GM12892 (cell line): Measurements from ENCODE around the gene HDC.

ENCODE experiments used
- DNase-seq: peaks from one replicate; pipeline ENCODE4 v3.0.0; 2011; ENCODE audit not compliant: insufficient read length
- FAIRE-seq: peaks from 2 replicates; lab custom pipeline; 2011; peaks lifted over from hg19 to GRCh38; lab: Jason Lieb, UNC
- POLR2A ChIP-seq: IDR thresholded peaks from 2 replicates; pipeline ENCODE4 v1.6.1; 2011; ENCODE audit warnings: low read depth, low read length, control low read depth
- POLR2AphosphoS5 ChIP-seq: IDR thresholded peaks from 2 replicates; pipeline ENCODE4 v1.6.1; 2011; ENCODE audit warnings: low read depth, low read length, control low read depth
- TAF1 ChIP-seq: IDR thresholded peaks from 2 replicates; pipeline ENCODE4 v1.6.1; 2011; ENCODE audit warnings: low read depth, mild to moderate bottlenecking, control low read depth, low read length, borderline replicate concordance

HDC gene

DNA sequence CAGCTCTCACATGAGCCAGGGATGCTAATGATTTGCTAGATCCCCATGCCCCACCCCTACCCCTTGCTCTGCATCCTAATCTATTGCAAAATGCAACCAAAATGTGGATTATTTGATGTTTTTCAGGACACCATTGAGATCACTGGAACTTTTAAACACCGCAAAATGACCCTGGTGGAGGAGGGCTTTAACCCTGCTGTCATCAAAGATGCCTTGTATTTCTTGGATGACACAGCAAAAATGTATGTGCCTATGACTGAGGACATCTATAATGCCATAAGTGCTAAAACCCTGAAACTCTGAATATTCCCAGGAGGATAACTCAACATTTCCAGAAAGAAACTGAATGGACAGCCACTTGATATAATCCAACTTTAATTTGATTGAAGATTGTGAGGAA is 29.7 kb downstream of the HDC start:
- TF ChIP-seq TAF1 (no peak), POLR2A (no peak), POLR2AphosphoS5 (no peak)
- FAIRE-seq (no peak), DNase-seq (no peak)

DNA sequence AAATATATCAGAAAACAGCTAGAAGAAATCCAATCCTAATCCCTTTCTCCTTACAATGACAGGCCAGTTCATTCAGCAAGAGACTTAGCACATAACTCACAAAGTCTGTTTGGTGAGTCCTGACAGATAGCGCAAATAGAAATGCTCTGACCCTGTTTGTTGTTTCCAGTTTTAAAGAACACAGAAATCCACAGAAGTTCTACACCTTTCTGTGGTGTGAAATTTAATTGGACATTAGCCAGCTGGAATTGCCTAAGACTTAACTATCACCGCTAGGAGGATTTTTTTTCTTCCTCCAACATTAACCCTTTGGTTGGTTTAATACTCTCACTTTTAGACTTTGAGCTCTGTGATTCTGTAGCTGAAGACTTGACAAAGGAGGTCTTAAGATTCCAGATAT is 30.8 kb downstream of the HDC start:
- FAIRE-seq, result no peak
- no peak for DNase-seq
- TF ChIP-seq TAF1 (no peak), POLR2AphosphoS5 (no peak), POLR2A (no peak)

DNA sequence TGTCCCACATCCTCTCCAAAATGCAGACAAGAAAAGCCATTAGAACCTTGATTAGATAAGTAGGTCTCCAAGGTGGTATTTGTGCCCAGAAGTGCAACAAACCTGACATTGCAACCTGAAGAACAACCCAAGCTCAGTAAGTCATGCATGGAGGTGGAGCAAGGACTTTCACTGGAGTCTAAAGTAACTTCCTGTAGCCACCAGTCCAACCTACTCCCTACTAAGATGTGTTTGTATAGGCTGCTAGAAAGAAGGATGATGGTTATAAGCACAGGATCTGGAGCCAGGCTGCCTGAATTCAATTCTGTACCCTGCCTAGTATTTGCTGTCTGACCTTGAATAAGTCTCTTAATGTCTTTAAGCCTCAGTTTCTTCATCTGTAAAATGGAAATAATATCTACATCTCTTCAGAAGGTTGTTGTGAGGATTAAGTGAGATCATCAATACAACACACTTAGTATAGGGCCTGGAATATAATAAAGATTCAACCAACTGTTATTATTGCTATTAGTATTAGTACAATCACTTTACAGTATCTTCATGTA is 32.3 kb downstream of the HDC start:
- DNase-seq (no peak), FAIRE-seq (no peak)
- no peak for TF ChIP-seq TAF1
- no peak for TF ChIP-seq POLR2AphosphoS5
- no peak for TF ChIP-seq POLR2A

DNA sequence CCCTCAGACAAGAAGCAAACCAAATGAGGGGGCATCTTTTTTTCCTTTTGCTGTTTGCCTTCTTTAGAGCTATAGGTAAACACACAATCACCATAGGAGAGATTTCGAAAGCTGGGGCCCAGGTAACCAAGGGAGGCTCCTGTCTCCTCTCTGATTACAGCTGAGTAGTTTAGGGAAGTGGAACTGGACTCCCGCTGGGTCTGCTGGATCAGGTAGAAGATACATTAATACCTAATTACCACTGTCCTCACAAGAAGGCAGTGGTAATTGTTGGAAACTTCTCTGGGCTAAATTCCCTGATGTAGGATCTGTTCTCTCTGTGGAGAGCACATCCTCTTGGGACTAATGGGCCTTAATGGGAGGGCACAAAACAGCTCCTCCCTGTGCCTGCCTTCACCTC is 32.7 kb downstream of the HDC start:
- no peak for TF ChIP-seq TAF1
- TF ChIP-seq POLR2AphosphoS5, result no peak
- no peak for TF ChIP-seq POLR2A
- FAIRE-seq (no peak), DNase-seq (no peak)

DNA sequence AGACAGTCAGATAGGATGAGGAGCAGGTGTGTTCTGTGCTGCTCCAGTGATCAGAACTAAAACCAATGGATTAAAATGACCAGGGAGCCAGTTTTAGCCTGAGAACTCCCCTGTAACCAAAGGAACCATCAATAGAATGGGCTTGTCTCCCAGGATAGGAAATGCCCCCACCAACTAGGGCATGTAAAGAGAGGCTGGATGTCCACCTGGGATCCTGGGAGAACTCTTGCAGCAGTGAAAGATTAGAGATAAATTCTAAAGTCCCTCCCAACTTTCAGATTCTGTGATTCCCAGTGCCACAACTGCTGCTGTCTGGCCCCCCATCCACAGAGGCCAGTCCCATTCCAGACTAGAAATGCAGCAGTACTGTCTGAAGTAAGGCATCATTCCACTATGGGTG is 33.8 kb downstream of the HDC start:
- FAIRE-seq, result no peak
- no peak for TF ChIP-seq POLR2AphosphoS5
- no peak for TF ChIP-seq TAF1
- TF ChIP-seq POLR2A, result no peak

DNA sequence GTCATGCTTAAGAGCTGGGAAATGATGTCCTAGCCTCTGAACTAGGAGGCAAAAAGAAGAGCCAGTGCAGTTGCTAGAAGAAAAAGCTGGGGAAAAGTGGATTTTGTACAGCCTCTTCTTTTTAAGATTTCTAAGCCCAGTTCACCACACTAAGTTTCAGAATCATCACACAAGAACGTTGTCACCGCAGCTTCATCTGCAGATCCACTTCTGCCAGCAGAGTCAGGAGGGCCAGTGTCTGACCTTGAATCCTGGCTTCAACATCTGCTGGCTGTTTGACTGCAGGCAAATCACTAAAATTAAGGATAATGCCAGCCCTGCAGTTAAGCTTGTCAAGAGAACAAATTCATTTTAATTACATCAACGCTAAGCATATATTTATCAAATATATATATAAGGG is 36.2 kb downstream of the HDC start:
- no peak for DNase-seq
- no peak for FAIRE-seq
- TF ChIP-seq POLR2A (no peak), POLR2AphosphoS5 (no peak), TAF1 (no peak)

More for the DNA sequence above, 33.8 kb downstream of the HDC start:
- DNase-seq, result no peak

DNA sequence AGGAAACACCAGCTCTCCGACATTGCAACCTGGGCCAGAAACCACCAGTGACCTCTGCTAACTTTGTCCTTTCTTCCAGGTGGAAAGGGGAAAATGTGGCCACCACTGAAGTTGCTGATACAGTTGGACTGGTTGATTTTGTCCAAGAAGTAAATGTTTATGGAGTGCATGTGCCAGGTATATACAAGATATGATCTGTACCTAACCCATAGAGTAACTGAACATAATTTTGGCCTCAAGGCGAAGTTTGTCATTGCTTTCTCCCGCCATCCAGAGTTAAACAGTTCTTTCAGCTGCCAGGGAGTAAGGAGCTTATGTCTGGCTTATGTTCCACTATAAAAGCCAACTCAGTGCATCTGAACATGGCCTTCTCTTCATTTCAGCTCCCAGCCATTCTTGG is 36.7 kb downstream of the HDC start:
- TF ChIP-seq TAF1, result no peak
- FAIRE-seq (no peak), DNase-seq (no peak)

DNA sequence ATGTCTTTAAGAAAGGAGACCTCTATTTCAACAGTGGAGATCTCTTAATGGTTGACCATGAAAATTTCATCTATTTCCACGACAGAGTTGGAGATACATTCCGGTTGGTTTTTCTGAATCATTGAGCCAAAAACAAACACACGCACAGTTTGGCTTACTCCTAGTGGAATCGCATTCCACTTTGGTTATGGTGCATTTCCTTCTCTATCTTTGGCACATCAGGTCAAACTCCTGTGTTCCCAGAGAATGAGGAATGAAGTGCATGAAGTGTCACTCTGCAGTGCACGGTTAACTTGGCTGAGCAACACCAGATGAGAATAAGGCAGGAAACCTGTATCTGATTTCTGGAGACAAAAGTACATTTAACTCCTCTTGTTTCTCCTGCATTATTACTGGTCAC is 38.5 kb downstream of the HDC start:
- TF ChIP-seq TAF1 (no peak), POLR2A (no peak), POLR2AphosphoS5 (no peak)
- no peak for FAIRE-seq
- no peak for DNase-seq

DNA sequence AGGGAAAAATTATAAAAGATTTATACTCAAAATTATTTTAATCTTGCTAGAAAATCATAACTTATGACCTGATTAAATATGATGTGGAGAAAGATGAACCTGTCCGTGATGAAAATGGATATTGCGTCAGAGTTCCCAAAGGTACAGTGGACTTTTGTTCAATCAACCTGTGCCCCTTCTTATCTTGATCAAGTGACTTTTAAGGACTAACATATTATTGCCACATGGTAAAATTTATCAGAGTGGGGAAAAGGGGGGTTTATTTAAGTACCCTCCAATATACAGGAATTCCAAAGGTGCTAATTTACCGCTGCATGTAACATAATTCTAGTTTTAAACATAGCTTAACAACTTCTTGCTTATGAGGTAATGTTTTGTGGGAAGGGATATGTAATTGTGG is 39.6 kb downstream of the HDC start:
- FAIRE-seq (no peak), DNase-seq (no peak)
- TF ChIP-seq POLR2AphosphoS5, result no peak

DNA sequence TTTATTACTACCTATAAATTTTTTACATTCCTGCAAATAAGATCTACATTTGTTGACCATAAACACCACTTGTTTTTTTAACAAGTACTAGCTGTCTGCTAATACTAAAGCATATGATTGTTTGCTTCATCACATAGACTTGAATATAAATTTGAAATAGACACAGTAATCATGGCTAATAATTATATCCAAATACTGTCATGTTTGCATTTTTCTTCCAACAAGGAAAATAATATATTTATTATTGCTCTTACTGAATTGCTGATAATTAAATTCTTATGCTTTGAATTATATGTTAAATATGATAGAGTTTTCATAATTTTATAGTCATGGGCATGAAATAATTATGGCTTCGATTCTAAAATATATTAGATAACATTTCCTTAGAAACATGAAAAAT is 40.5 kb downstream of the HDC start:
- TF ChIP-seq POLR2AphosphoS5 (no peak), POLR2A (no peak), TAF1 (no peak)
- no peak for FAIRE-seq
- no peak for DNase-seq

DNA sequence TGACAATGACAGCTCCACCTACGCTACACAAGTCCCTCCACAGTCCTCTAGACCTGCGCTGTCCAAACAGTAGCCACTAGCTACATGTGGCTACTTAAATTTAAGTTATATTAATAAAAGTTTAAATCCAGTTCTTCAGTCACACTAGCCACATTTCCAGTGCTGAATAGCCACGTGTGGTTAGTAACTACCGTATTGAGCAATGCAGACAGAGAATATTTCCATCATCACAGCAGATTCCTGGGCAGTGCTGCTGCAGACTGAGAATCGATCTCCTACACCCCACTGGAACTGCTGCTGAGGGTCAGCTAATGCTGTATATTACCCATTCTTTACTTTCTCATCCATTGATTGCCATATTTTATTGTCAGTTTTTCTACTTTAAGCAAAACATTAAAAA is 40.9 kb downstream of the HDC start:
- DNase-seq (no peak), FAIRE-seq (no peak)
- TF ChIP-seq POLR2A (no peak), TAF1 (no peak), POLR2AphosphoS5 (no peak)

DNA sequence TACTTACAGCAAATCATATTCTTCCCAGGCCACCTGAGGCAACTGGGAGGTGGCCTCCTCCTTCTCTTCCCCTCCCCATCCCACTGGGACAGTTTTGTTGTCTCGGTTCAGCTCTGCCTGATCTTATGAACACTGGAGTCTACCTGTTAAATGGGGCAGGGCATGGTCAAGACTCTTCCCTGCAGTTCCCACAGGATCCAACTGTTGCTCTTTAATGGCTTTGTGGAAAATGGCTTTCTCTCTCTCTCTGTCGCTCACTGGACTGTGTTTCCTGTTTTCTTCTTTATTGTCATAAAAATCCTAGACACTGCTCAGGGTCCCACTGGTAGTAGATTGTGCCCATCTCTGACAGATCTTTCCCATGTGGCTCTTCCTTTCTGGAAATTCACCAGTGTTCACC is 43.3 kb downstream of the HDC start:
- DNase-seq, result no peak
- TF ChIP-seq TAF1 (no peak), POLR2A (no peak), POLR2AphosphoS5 (no peak)
- FAIRE-seq, result no peak

DNA sequence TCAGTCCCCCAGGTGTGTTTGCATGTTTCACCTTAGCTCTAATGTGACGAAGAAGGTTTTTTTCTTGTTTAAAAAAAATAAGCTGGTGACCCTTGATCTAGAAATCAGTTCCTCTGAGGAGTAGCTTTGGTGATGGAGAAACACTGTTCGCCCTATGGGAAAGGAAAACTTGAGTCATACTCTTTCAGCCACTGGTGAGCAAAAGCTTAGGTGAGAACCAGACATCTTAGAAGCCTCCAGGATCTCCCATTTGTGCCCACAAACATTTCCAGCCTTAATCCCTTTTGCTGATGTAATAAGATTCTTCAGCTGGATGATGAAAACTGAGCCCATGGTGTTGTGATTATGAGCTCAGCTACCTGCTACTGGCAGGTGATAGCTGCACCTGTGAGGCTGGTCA is 45.7 kb downstream of the HDC start:
- TF ChIP-seq POLR2A (no peak), TAF1 (no peak), POLR2AphosphoS5 (no peak)
- FAIRE-seq (no peak), DNase-seq (no peak)
